ENCODE data around the gene KCNAB1. TPM values are rescaled to one million over a fixed set of nuclear protein-coding genes. Genes with fewer than 3 reads are reported as not detected.
"Not testable (repeated sequence)": the region's sequence is repeated elsewhere in the genome, so short reads cannot be mapped to it uniquely, and the experiment has no call there.

The KCNAB1 gene
- total RNA-seq, 1 donor from 2014 or later = 3.2 TPM

GRCh38 chr3:156264771-156265170 lies 144.4 kb downstream of the KCNAB1 start:
- intact Hi-C loops (cut with DNase I) = no loop called here
- H3K9me3 ChIP-seq = no peaks in the 10 kb centered on the region
- ATAC-seq (no peak), DNase-seq (no peak)
- no peaks in the 10 kb centered on the region for H3K4me1 ChIP-seq
- no peak for TF ChIP-seq CTCF (IDR thresholded peaks at IDR 0.05)
- H3K4me3 ChIP-seq = no peak overlapping the region
- no peak overlapping the region for H3K27ac ChIP-seq
- no peaks in the 10 kb centered on the region for H3K36me3 ChIP-seq
- H3K27me3 ChIP-seq = no peaks in the 10 kb centered on the region

- Histone ChIP-seq H3K27ac (no peak overlapping the region), H3K4me3 (no peak overlapping the region), H3K27me3 (no peaks in the 10 kb centered on the region), H3K36me3 (no peaks in the 10 kb centered on the region), H3K4me1 (no peaks in the 10 kb centered on the region), H3K9me3 (no peaks in the 10 kb centered on the region)
- intact Hi-C loops (cut with DNase I) = no loop called here
- no peak for DNase-seq
- no peak for ATAC-seq
- TF ChIP-seq CTCF (IDR thresholded peaks at IDR 0.05) = no peak
These were observed 151.1 kb downstream of the KCNAB1 start for GRCh38 chr3:156271508-156271907.

- no peak overlapping the region for H3K4me3 ChIP-seq
- no peaks in the 10 kb centered on the region for H3K27me3 ChIP-seq
- DNase-seq (no peak), ATAC-seq (no peak)
- H3K36me3 ChIP-seq = no peaks in the 10 kb centered on the region
- TF ChIP-seq CTCF (IDR thresholded peaks at IDR 0.05) = no peak
- no peaks in the 10 kb centered on the region for H3K4me1 ChIP-seq
- intact Hi-C loops (cut with DNase I) = no loop called here
- H3K27ac ChIP-seq = no peak overlapping the region
- H3K9me3 ChIP-seq = no peaks in the 10 kb centered on the region
These were observed 151.8 kb downstream of the KCNAB1 start for GRCh38 chr3:156271995-156272719.

GRCh38 chr3:156273111-156273694 lies 152.8 kb downstream of the KCNAB1 start:
- intact Hi-C loops (cut with DNase I) = no loop called here
- DNase-seq (no peak), ATAC-seq (no peak)

GRCh38 chr3:156274791-156275190 lies 154.4 kb downstream of the KCNAB1 start:
- ATAC-seq (no peak), DNase-seq (no peak)
- H3K36me3 ChIP-seq = no peaks in the 10 kb centered on the region
- H3K4me3 ChIP-seq = no peak overlapping the region
- intact Hi-C loops (cut with DNase I) = no loop called here
- H3K27ac ChIP-seq = no peak overlapping the region
- H3K27me3 ChIP-seq = no peaks in the 10 kb centered on the region
- no peak for TF ChIP-seq CTCF (IDR thresholded peaks at IDR 0.05)
- no peaks in the 10 kb centered on the region for H3K4me1 ChIP-seq
- H3K9me3 ChIP-seq = no peaks in the 10 kb centered on the region

More at GRCh38 chr3:156273111-156273694, 152.8 kb downstream of the KCNAB1 start:
- no peak overlapping the region for H3K27ac ChIP-seq
- no peaks in the 10 kb centered on the region for H3K27me3 ChIP-seq
- no peak for TF ChIP-seq CTCF (IDR thresholded peaks at IDR 0.05)
- no peak overlapping the region for H3K4me3 ChIP-seq
- H3K4me1 ChIP-seq = no peaks in the 10 kb centered on the region
- no peaks in the 10 kb centered on the region for H3K36me3 ChIP-seq
- no peaks in the 10 kb centered on the region for H3K9me3 ChIP-seq

GRCh38 chr3:156284637-156285036 lies 164.3 kb downstream of the KCNAB1 start:
- H3K27ac ChIP-seq; H3K27me3 ChIP-seq; ATAC-seq; H3K36me3 ChIP-seq; DNase-seq; intact Hi-C loops (cut with DNase I); H3K4me3 ChIP-seq; H3K9me3 ChIP-seq; H3K4me1 ChIP-seq: not testable (repeated sequence)
